GM23248 (cell line): ENCODE data around the gene RASA4. TPM values are rescaled to one million over a fixed set of nuclear protein-coding genes. Genes with fewer than 3 reads are reported as not detected.
"Not testable (repeated sequence)": the region's sequence is repeated elsewhere in the genome, so short reads cannot be mapped to it uniquely, and the experiment has no call there.

Source experiments
- DNase-seq: peaks from one replicate; pipeline ENCODE4 v3.0.0-alpha.2; 2015
- H2AFZ ChIP-seq: fragments of 200-600 bp; sonication (generic); 2 replicates; pipeline ENCODE4 v1.6.1; 2016; ENCODE audit warnings: antibody characterized with exemption
- H3F3A ChIP-seq: fragments of 200-600 bp; sonication (generic); 2 replicates; pipeline ENCODE4 v1.6.1; 2016; ENCODE audit warnings: mild to moderate bottlenecking, antibody characterized with exemption, mixed run types; ENCODE audit not compliant: insufficient read depth
- H3K27ac ChIP-seq: fragments of 200-600 bp; sonication (generic); 2 replicates; pipeline ENCODE4 v1.5.1; 2016; ENCODE audit warnings: mild to moderate bottlenecking
- H3K27me3 ChIP-seq: fragments of 200-600 bp; sonication (generic); replicated peaks from 2 replicates; pipeline ENCODE4 v1.6.1; 2016; ENCODE audit warnings: mild to moderate bottlenecking; ENCODE audit not compliant: insufficient read depth
- H3K36me3 ChIP-seq: fragments of 200-600 bp; sonication (generic); 2 replicates; pipeline ENCODE4 v1.6.1; 2016; ENCODE audit warnings: low read depth, mild to moderate bottlenecking
- H3K4me1 ChIP-seq: fragments of 200-600 bp; sonication (generic); 2 replicates; pipeline ENCODE4 v1.6.1; 2016; ENCODE audit warnings: mild to moderate bottlenecking; ENCODE audit not compliant: insufficient read depth
- H3K4me2 ChIP-seq: fragments of 200-600 bp; sonication (generic); one replicate; pipeline ENCODE4 v1.6.1; 2016; ENCODE audit warnings: mild to moderate bottlenecking; ENCODE audit not compliant: unreplicated experiment
- H3K4me3 ChIP-seq: fragments of 200-600 bp; sonication (generic); 2 replicates; pipeline ENCODE4 v1.5.1; 2016; ENCODE audit warnings: mild to moderate bottlenecking
- H3K79me2 ChIP-seq: fragments of 200-600 bp; sonication (generic); 2 replicates; pipeline ENCODE4 v1.6.1; 2016; ENCODE audit warnings: mild to moderate bottlenecking; ENCODE audit not compliant: insufficient read depth
- H3K9ac ChIP-seq: fragments of 200-600 bp; sonication (generic); 2 replicates; pipeline ENCODE4 v1.6.1; 2016; ENCODE audit warnings: mild to moderate bottlenecking
- H3K9me2 ChIP-seq: fragments of 200-600 bp; sonication (generic); 2 replicates; pipeline ENCODE4 v1.6.1; 2016; ENCODE audit warnings: mixed run types, mild to moderate bottlenecking, moderate library complexity; ENCODE audit not compliant: insufficient read depth
- H3K9me3 ChIP-seq: fragments of 200-600 bp; sonication (generic); one replicate; pipeline ENCODE4 v1.6.1; 2017; ENCODE audit warnings: low read depth
- H4K20me1 ChIP-seq: fragments of 200-600 bp; sonication (generic); 2 replicates; pipeline ENCODE4 v1.6.0; 2016; ENCODE audit not compliant: insufficient read depth
- WGBS, 2 experiments: methylation state at CpG; one replicate each; pipeline ENCODE4 v1.1.6; 2015 to 2017; ENCODE audit warnings: low lambda C conversion rate in 2 of 2, low coverage in 1 of 2; ENCODE audit errors: missing lambda C conversion rate in 2 of 2; 5-methylcytosine and 5-hydroxymethylcytosine counted together
- in situ Hi-C: fragments of 300-500 bp; cut with MboI; formaldehyde crosslinking; loops from 2 replicates; pipeline ENCODE4 v1.15.0; 2020
- polyA plus RNA-seq: library from polyadenylated mRNA; unstranded; fragments of >200 nt; fragmentation: Nextera tagmentation; extraction: Ambion mirVana; gene quantifications from 2 replicates; pipeline ENCODE4 v1.2.1, GENCODE V29; 2016
- total RNA-seq: library from RNA; depleted of rRNA; stranded (reverse); fragments of >200 nt; shearing (Covaris generic); gene quantifications from 2 replicates; pipeline ENCODE4 v1.2.3, GENCODE V29; 2014

The RASA4 gene
- total and polyA plus RNA-seq, 2 experiments from 2014 or later, result 1.2 to 1.7 TPM

DNA sequence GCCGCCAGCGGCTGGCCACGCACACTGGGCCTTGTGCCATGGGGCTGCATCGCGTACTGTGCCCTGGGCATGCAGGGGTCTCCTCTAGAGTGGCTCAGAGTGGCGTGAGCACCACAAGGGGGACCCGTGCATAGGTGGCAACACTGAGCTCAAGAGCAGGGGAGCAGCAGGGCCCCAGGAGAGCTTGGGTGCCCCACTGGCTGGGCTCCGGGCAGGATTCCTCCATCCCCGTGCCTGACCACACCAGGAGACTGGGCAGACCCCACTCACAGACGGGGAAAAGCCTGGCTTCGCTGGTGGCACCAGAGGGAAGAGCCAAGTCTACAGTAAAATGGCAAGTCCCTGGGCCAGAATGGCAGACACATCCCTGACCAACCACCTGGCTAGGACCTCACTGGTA, 47.9 kb downstream of the RASA4 start:
- H3K36me3 ChIP-seq, H3F3A ChIP-seq, H3K27me3 ChIP-seq, H4K20me1 ChIP-seq, H3K9me3 ChIP-seq, H2AFZ ChIP-seq, H3K4me3 ChIP-seq, H3K9ac ChIP-seq, H3K4me2 ChIP-seq, H3K79me2 ChIP-seq, H3K27ac ChIP-seq, H3K9me2 ChIP-seq, DNase-seq, H3K4me1 ChIP-seq, in situ Hi-C loops: not testable (repeated sequence)
- WGBS, 2 experiments, result 100% methylated on average over 2 of the region's 11 CpGs; no CpG with 5 or more reads in 1 of the 2 experiments

DNA sequence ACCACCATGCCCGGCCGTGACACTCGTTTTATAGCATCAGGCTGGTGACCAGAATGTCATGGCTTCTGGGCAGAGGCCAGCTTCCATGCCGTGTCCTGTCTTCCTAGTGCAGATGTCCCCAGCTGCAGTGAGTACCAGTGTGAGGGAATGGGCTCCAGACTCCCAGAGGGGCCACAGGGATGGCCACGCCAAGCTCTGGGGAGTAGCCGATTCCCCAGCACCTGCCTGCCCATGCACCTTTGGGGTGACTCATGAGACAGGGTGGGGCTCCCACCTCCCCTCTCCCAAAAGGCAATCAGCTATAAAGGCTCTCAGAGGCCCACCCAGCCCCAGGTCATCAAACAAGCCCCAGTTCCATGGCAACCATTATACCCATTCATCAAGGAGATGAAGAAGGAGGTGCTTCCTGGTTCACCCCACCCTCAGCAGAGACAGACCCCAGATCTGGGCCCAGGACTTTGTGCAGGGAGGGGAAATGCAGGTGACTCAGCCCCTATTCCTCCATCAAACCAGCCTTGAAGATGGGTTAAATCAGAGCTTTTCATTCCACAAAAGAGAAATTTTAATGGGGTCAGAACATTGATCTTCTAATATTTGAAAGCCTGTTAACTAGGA, 65.6 kb downstream of the RASA4 start, which contains the start of gene SPDYE2:
TSS of gene SPDYE2 (plus strand) at position 419 of the 615 bp plus-strand sequence. CDS start 2,030 bp downstream, outside the sequence.
- H3K36me3 ChIP-seq, H2AFZ ChIP-seq, H3K9ac ChIP-seq, H3K9me3 ChIP-seq, H4K20me1 ChIP-seq, in situ Hi-C loops, DNase-seq, H3K9me2 ChIP-seq, H3K4me2 ChIP-seq, H3K4me1 ChIP-seq, H3F3A ChIP-seq, H3K27me3 ChIP-seq, H3K79me2 ChIP-seq, H3K4me3 ChIP-seq, H3K27ac ChIP-seq: not testable (repeated sequence)
- WGBS, 2 experiments, result no CpG with 5 or more reads among the region's 6 CpGs

DNA sequence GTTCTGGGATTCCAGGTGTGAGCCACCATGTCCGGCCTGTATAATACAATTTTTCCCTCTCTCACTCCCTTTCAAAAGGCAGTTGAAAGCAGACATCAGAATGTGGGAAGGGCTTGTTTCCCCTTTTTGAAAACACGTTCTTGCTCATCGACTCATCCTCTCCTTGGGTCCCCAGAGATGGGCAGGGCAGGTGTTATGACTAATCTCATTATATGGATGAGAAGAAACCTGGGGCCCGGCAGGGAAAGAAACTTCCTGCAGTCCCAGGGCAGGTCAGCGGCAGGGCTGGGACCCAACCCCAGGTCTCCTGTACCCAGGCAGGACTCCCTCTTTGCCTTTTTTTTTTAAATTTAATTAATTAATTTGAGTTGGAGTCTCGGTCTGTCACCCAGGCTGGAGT, 70.2 kb downstream of the RASA4 start:
- H3K36me3 ChIP-seq, in situ Hi-C loops, H4K20me1 ChIP-seq, H3K4me1 ChIP-seq, H3K79me2 ChIP-seq, H3K9me2 ChIP-seq, H3K4me3 ChIP-seq, H3K4me2 ChIP-seq, H3K27me3 ChIP-seq, H3F3A ChIP-seq, DNase-seq, H2AFZ ChIP-seq, H3K9ac ChIP-seq, H3K27ac ChIP-seq, H3K9me3 ChIP-seq: not testable (repeated sequence)
- WGBS, 2 experiments, result no CpG with 5 or more reads among the region's 6 CpGs

DNA sequence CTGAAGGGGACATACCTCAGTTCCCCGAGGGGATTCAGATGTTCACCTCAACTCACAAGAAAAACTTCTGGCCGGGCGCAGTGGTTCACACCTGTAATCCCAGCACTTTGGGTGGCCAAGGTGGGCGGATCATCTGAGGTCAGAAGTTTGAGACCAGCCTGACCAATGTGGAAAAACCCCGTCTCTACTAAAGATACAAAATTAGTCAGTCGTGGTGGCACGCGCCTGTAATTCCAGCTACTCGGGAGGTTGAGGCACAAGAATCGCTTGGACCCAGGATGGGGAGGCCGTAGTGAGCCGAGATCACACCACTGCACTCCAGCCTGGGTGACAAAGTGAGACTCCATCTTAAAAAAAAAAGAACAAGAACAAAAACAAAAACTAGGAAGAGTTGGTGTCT, 71.3 kb downstream of the RASA4 start:
- H3K27me3 ChIP-seq, H3K79me2 ChIP-seq, H2AFZ ChIP-seq, H3K27ac ChIP-seq, in situ Hi-C loops, H3K9me3 ChIP-seq, H3K4me3 ChIP-seq, H3F3A ChIP-seq, H3K4me2 ChIP-seq, H3K9ac ChIP-seq, H3K9me2 ChIP-seq, H3K4me1 ChIP-seq, H4K20me1 ChIP-seq, H3K36me3 ChIP-seq, DNase-seq: not testable (repeated sequence)
- WGBS, 2 experiments, result 98 to 100% methylated on average over 7 to 8 of the region's 12 CpGs

DNA sequence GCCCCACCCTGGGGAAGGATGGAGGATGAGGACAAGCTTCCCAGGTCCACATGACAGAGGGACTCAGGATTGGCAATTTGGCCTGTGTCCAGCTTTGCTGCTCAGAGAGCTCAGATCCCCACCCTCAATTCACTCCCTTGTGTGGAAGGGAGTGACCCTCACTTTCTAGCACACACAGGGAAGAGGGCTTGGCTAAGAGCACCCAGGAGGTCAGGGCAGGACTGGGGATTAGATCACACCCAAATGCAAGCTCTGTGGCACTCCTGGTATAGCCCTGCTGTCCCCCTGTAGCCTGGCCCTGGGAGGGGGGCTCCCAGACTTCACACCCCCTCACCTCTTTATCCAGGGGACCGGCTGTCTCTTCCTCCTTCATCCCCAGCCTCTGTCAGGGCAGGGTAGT, 72.2 kb downstream of the RASA4 start:
- H3K27me3 ChIP-seq, H3K4me3 ChIP-seq, H4K20me1 ChIP-seq, H3K4me2 ChIP-seq, in situ Hi-C loops, H3F3A ChIP-seq, H3K9me2 ChIP-seq, H3K9me3 ChIP-seq, H3K36me3 ChIP-seq, H3K79me2 ChIP-seq, H3K9ac ChIP-seq, DNase-seq, H2AFZ ChIP-seq, H3K4me1 ChIP-seq, H3K27ac ChIP-seq: not testable (repeated sequence)
- no CpG with 5 or more reads among the region's 1 CpG for WGBS, 2 experiments

DNA sequence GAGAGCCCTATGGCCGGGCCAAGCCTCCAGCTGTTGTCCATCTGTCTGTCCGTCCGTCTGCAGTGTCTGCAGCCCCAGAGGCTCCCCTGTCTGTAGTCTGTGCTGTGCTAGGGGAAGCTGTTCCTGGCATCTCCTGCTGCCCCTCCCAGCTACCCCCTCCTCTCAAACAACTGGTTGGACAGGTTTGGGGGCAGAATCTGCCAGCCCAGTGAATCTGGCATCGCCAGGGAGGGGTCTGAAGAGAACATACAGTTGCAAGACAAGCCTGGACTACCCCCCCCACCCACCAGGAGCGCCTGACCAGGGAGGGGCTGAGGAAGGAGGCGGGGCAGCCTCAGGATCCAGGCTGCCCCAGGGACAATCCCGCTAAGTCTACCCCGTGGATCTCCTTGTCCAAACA, 73.0 kb downstream of the RASA4 start, which contains the start of gene UPK3BL2:
TSS of gene UPK3BL2 (minus strand) at position 101 of the 400 bp plus-strand sequence. CDS start at position 41, 60 bp downstream.
- H4K20me1 ChIP-seq, H3K9me2 ChIP-seq, H3K27me3 ChIP-seq, in situ Hi-C loops, H3K9ac ChIP-seq, H3K9me3 ChIP-seq, H3K79me2 ChIP-seq, H2AFZ ChIP-seq, H3F3A ChIP-seq, H3K36me3 ChIP-seq, H3K27ac ChIP-seq, H3K4me3 ChIP-seq, H3K4me2 ChIP-seq, DNase-seq, H3K4me1 ChIP-seq: not testable (repeated sequence)
- WGBS, 2 experiments, result no CpG with 5 or more reads among the region's 8 CpGs

DNA sequence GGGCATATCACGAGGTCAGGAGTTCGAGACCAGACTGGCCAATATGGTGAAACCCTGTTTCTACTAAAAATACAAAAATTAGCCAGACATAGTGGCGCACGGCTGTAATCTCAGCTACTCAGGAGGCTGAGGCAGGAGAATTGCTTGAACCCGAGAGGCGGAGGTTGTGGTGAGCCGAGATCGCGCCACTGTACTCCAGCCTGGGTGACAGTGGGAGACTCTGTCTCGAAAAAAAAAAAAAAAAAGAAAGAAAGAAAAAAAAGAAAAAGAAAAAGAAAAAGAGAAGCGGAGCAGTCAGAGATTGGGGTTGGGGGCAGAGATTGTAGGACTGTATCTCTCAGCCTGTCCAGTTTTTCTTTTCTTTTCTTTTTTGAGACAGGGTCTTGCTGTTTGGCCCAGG, 73.8 kb downstream of the RASA4 start:
- H3K27ac ChIP-seq, DNase-seq, H2AFZ ChIP-seq, H3K36me3 ChIP-seq, H3K27me3 ChIP-seq, H3K4me3 ChIP-seq, H4K20me1 ChIP-seq, H3K9me2 ChIP-seq, H3K9me3 ChIP-seq, in situ Hi-C loops, H3K9ac ChIP-seq, H3K79me2 ChIP-seq, H3K4me2 ChIP-seq, H3F3A ChIP-seq, H3K4me1 ChIP-seq: not testable (repeated sequence)
- 78% methylated on average over 6 of the region's 11 CpGs; no CpG with 5 or more reads in 1 of the 2 experiments for WGBS, 2 experiments

DNA sequence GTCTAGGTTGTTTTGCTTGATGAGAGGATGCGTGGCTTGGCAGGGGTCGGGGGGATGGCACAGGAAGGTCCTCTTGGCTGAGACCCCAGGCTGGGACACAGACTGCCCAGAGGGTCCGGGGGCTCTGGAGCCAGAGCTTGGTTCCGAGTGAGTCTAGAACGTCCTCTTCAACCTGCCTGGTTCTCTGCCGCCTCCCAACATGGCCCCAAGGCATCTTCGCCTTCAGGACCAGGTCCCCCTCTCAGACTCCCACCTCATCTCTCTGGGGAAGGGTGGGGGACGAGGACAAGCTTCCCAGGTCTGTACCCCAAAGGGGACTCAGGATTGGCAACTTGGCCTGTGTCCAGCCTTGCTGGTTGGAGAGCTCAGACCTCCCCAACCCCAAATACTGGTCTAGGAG, 74.5 kb downstream of the RASA4 start:
- H3F3A ChIP-seq, H3K4me1 ChIP-seq, H3K4me3 ChIP-seq, H3K4me2 ChIP-seq, H3K27ac ChIP-seq, in situ Hi-C loops, H4K20me1 ChIP-seq, H3K36me3 ChIP-seq, H3K79me2 ChIP-seq, H2AFZ ChIP-seq, H3K9me2 ChIP-seq, DNase-seq, H3K9ac ChIP-seq, H3K9me3 ChIP-seq, H3K27me3 ChIP-seq: not testable (repeated sequence)
- no CpG with 5 or more reads among the region's 8 CpGs for WGBS, 2 experiments
